A549 (cell line): Measurements from ENCODE around the gene KCNK7.

Experiments
- CTCF ChIP-seq: fragments of >200 bp; sonication (Bioruptor Twin); formaldehyde crosslinking; IDR thresholded peaks from 3 replicates; pipeline ENCODE4 v1.5.1; 2016
- MYC ChIP-seq: IDR thresholded peaks from 2 replicates; pipeline ENCODE4 v1.6.1; 2012; ENCODE audit warnings: mild to moderate bottlenecking, inconsistent platforms, low read length, improper control_type of control experiment, borderline replicate concordance
- NR3C1 ChIP-seq: fragments of >200 bp; sonication (Bioruptor Twin); formaldehyde crosslinking; IDR thresholded peaks from 3 replicates; pipeline ENCODE4 v1.6.1; 2017
- PBX3 ChIP-seq: IDR thresholded peaks from 2 replicates; pipeline ENCODE4 v1.6.1; 2012
- POLR2A ChIP-seq: IDR thresholded peaks from 2 replicates; pipeline ENCODE4 v1.6.1; 2012; ENCODE audit warnings: mild to moderate bottlenecking, low read length
- RAD21 ChIP-seq, 2 experiments: fragments of >200 bp in 1 of 2; sonication (Bioruptor Twin) in 1 of 2; formaldehyde crosslinking in 1 of 2; IDR thresholded peaks in 1 of 2; conservative IDR thresholded peaks in 1 of 2; 2 replicates in 1 of 2; 3 replicates in 1 of 2; pipeline ENCODE4 v1.6.1; 2012 to 2018; ENCODE audit warnings: inconsistent platforms in 1 of 2
- SMC3 ChIP-seq: fragments of >200 bp; sonication (Bioruptor Twin); formaldehyde crosslinking; IDR thresholded peaks from 3 replicates; pipeline ENCODE4 v1.6.1; 2018; ENCODE audit warnings: inconsistent platforms
- TP53 ChIP-seq: fragments of 250-450 bp; sonication (Bioruptor Pico); IDR thresholded peaks from 2 replicates; pipeline ENCODE4 v1.5.0; 2021; ENCODE audit warnings: mild to moderate bottlenecking, moderate library complexity

- TF ChIP-seq CTCF (peak; percentile 96), RAD21 (conservative IDR thresholded peaks at IDR 0.05 in 1 of 2, IDR thresholded peaks at IDR 0.05 in 1 of 2) (peak; percentile 26 to 64; a peak in 4 of 5 replicates), NR3C1 (no peak), SMC3 (peak; percentile 77), TP53 (CRISPR knock-in tag) (no peak), PBX3 (no peak; the same call in 1 of the 2 replicates), MYC (no peak), POLR2A (peak; percentile 28; the same call in 1 of the 2 replicates)
These were observed 21.3 kb downstream of the KCNK7 start for GRCh38 chr11:65574109-65574810.
